ENCODE data around the gene ABCC3.

ABCC3 gene

GRCh38 chr17:50681263-50682200 lies 46.9 kb downstream of the ABCC3 start:
- 79 to 80% methylated on average over 27 of the region's 27 CpGs for WGBS, 2 experiments (ENCODE audit: insufficient coverage in 2 of 2)
- H3K36me3 ChIP-seq (ENCODE audit: control insufficient read depth, insufficient read depth, low read length): no peaks in the 10 kb centered on the region
- no peak overlapping the region for H3K4me3 ChIP-seq (ENCODE audit: extremely low read depth, insufficient read depth, low read length, poor library complexity, severe bottlenecking)
- H3K4me1 ChIP-seq (ENCODE audit: control insufficient read depth, insufficient read depth, low read length, poor library complexity, severe bottlenecking): peaks cover 6% of the 10 kb centered on the region
- no peaks in the 10 kb centered on the region for H3K9me3 ChIP-seq (ENCODE audit: control insufficient read depth, low read length)
- H3K27ac ChIP-seq (ENCODE audit: low read depth, low read length, severe bottlenecking): no peak overlapping the region

- Histone ChIP-seq H3K27ac (ENCODE audit: low read depth, low read length, severe bottlenecking) (no peak overlapping the region), H3K4me3 (ENCODE audit: extremely low read depth, insufficient read depth, low read length, poor library complexity, severe bottlenecking) (no peak overlapping the region), H3K36me3 (ENCODE audit: control insufficient read depth, insufficient read depth, low read length) (no peaks in the 10 kb centered on the region), H3K4me1 (ENCODE audit: control insufficient read depth, insufficient read depth, low read length, poor library complexity, severe bottlenecking) (peaks cover 13% of the 10 kb centered on the region), H3K9me3 (ENCODE audit: control insufficient read depth, low read length) (no peaks in the 10 kb centered on the region)
- WGBS, 2 experiments (ENCODE audit: insufficient coverage in 2 of 2): 100% methylated on average over 1 of the region's 3 CpGs
Observed at GRCh38 chr17:50682441-50682840, 47.8 kb downstream of the ABCC3 start.

DNA sequence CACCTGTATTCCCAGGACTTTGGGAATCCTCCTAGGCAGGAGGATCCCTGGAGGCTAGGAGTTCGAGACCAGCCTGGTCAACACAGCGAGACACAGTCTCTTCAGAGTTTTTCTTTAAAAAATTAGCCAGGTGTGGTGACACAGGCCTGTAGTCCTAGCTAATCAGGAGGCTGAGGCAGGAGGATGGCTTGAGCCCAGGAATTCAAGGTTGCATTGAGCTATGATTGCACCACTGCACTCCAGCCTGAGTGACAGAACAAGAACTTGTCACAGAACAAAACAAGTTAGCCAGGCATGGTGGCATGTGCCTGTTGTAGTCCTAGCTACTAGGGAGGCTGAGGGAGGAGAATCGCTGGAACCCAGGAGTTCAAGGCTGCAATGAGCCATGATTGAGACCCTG lies 48.3 kb downstream of the ABCC3 start:
- H3K9me3 ChIP-seq (ENCODE audit: control insufficient read depth, low read length): no peaks in the 10 kb centered on the region
- peaks cover 15% of the 10 kb centered on the region for H3K4me1 ChIP-seq (ENCODE audit: control insufficient read depth, insufficient read depth, low read length, poor library complexity, severe bottlenecking)
- no peak overlapping the region for H3K4me3 ChIP-seq (ENCODE audit: extremely low read depth, insufficient read depth, low read length, poor library complexity, severe bottlenecking)
- H3K27ac ChIP-seq (ENCODE audit: low read depth, low read length, severe bottlenecking): no peak overlapping the region
- WGBS, 2 experiments (ENCODE audit: insufficient coverage in 2 of 2): 95 to 100% methylated on average over 1 to 3 of the region's 3 CpGs
- no peaks in the 10 kb centered on the region for H3K36me3 ChIP-seq (ENCODE audit: control insufficient read depth, insufficient read depth, low read length)

DNA sequence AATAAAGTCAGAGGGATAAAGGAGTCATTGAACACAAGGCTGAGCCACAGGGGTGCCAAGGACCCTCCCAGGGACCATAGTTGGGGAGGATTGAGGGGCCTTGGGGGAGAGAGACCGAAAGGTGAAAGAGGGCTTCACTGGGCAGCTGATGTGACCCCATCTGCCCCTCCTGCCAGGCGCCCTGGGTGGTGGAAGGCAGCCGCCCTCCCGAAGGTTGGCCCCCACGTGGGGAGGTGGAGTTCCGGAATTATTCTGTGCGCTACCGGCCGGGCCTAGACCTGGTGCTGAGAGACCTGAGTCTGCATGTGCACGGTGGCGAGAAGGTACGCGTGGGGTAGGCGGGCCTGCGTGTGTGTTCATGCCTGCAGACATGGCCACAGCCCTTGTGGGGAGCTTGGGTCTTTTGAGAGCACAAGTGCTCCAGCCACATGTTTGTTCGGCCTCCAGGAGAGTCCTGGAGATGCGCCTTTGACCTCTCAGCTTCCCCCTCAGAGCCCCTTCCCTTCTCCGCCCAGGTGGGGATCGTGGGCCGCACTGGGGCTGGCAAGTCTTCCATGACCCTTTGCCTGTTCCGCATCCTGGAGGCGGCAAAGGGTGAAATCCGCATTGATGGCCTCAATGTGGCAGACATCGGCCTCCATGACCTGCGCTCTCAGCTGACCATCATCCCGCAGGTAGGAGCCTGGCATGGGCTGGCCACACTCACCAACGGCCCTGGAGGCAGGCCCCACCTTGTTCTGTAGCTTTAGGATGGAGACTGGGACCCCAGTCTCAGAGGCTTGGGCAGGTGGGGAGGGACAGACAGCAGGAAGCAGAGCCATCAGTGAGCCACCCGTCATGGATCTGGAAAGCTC lies 49.0 kb downstream of the ABCC3 start:
- 96 to 97% methylated on average over 20 to 26 of the region's 28 CpGs for WGBS, 2 experiments (ENCODE audit: insufficient coverage in 2 of 2)
- Histone ChIP-seq H3K9me3 (ENCODE audit: control insufficient read depth, low read length) (no peaks in the 10 kb centered on the region), H3K4me1 (ENCODE audit: control insufficient read depth, insufficient read depth, low read length, poor library complexity, severe bottlenecking) (peaks cover 15% of the 10 kb centered on the region), H3K27ac (ENCODE audit: low read depth, low read length, severe bottlenecking) (no peak overlapping the region), H3K36me3 (ENCODE audit: control insufficient read depth, insufficient read depth, low read length) (no peaks in the 10 kb centered on the region), H3K4me3 (ENCODE audit: extremely low read depth, insufficient read depth, low read length, poor library complexity, severe bottlenecking) (no peak overlapping the region)

- no peak overlapping the region for H3K27ac ChIP-seq (ENCODE audit: low read depth, low read length, severe bottlenecking)
- 95 to 96% methylated on average over 3 to 4 of the region's 5 CpGs for WGBS, 2 experiments (ENCODE audit: insufficient coverage in 2 of 2)
- no peaks in the 10 kb centered on the region for H3K36me3 ChIP-seq (ENCODE audit: control insufficient read depth, insufficient read depth, low read length)
- no peaks in the 10 kb centered on the region for H3K9me3 ChIP-seq (ENCODE audit: control insufficient read depth, low read length)
- H3K4me1 ChIP-seq (ENCODE audit: control insufficient read depth, insufficient read depth, low read length, poor library complexity, severe bottlenecking): peaks cover 19% of the 10 kb centered on the region
- H3K4me3 ChIP-seq (ENCODE audit: extremely low read depth, insufficient read depth, low read length, poor library complexity, severe bottlenecking): no peak overlapping the region
Observed at GRCh38 chr17:50684288-50684611, 49.6 kb downstream of the ABCC3 start.

GRCh38 chr17:50684612-50685333 lies 50.1 kb downstream of the ABCC3 start:
- peaks cover 24% of the 10 kb centered on the region for H3K4me1 ChIP-seq (ENCODE audit: control insufficient read depth, insufficient read depth, low read length, poor library complexity, severe bottlenecking)
- no peak overlapping the region for H3K4me3 ChIP-seq (ENCODE audit: extremely low read depth, insufficient read depth, low read length, poor library complexity, severe bottlenecking)
- H3K9me3 ChIP-seq (ENCODE audit: control insufficient read depth, low read length): no peaks in the 10 kb centered on the region
- WGBS, 2 experiments (ENCODE audit: insufficient coverage in 2 of 2): 75 to 85% methylated on average over 15 of the region's 15 CpGs
- no peaks in the 10 kb centered on the region for H3K36me3 ChIP-seq (ENCODE audit: control insufficient read depth, insufficient read depth, low read length)
- H3K27ac ChIP-seq (ENCODE audit: low read depth, low read length, severe bottlenecking): no peak overlapping the region

DNA sequence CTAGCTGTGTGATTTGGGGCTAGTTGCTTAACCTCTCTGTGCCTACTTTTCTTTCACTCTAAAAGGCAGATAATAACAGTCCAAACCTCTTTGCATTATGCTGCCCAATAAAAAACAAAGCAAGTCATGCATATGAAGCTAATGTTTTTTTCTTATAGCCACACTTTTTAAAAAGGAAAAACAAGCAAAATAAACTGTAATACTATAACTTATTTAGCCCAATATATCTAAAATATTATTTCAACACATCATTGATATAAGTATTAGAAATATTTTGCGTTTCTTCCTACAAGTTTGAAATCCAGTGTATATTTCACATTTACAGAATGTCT lies 50.6 kb downstream of the ABCC3 start:
- WGBS, 2 experiments (ENCODE audit: insufficient coverage in 2 of 2): no CpG with 5 or more reads among the region's 1 CpG
- Histone ChIP-seq H3K4me1 (ENCODE audit: control insufficient read depth, insufficient read depth, low read length, poor library complexity, severe bottlenecking) (peaks cover 30% of the 10 kb centered on the region), H3K4me3 (ENCODE audit: extremely low read depth, insufficient read depth, low read length, poor library complexity, severe bottlenecking) (no peak overlapping the region), H3K36me3 (ENCODE audit: control insufficient read depth, insufficient read depth, low read length) (no peaks in the 10 kb centered on the region), H3K27ac (ENCODE audit: low read depth, low read length, severe bottlenecking) (no peak overlapping the region), H3K9me3 (ENCODE audit: control insufficient read depth, low read length) (no peaks in the 10 kb centered on the region)

GRCh38 chr17:50685691-50686493 lies 51.2 kb downstream of the ABCC3 start:
- H3K4me3 ChIP-seq (ENCODE audit: extremely low read depth, insufficient read depth, low read length, poor library complexity, severe bottlenecking): no peak overlapping the region
- no peaks in the 10 kb centered on the region for H3K36me3 ChIP-seq (ENCODE audit: control insufficient read depth, insufficient read depth, low read length)
- no peaks in the 10 kb centered on the region for H3K9me3 ChIP-seq (ENCODE audit: control insufficient read depth, low read length)
- H3K27ac ChIP-seq (ENCODE audit: low read depth, low read length, severe bottlenecking): no peak overlapping the region
- peaks cover 36% of the 10 kb centered on the region for H3K4me1 ChIP-seq (ENCODE audit: control insufficient read depth, insufficient read depth, low read length, poor library complexity, severe bottlenecking)
- WGBS, 2 experiments (ENCODE audit: insufficient coverage in 2 of 2): 89 to 92% methylated on average over 17 of the region's 17 CpGs

DNA sequence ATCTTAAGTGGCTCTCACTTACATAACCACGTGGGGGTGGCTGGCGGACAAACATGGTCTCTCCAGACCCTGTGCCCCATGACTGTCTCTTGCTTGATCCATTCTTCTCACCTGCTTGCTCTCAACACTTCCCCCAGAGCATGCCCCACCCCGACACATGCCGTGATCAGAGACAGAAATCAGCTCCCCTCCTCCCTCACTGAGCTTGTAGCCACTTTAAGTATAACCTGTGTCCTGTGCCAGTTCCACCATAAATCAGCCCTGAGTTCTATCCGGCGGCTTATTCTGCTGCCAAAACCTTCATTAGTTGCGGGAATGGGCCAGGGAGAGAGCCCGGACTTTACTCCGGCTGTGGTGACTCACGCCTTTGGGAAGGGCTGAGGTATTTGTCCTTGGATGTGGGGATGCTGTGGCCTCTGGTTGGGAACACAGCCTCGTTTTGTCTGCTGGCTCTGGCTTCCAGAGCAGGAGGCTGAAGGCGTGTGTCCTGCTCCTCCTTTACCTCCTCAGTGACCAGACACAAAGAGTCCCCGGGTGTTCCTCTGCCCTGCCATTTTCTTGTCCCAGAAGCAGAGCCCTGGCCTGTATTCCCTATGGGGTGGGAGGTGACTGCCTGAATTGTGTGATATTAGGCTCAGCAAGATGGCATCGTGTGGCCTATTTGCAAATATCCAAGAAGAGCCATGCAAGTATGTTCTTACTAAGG lies 52.0 kb downstream of the ABCC3 start:
- no peak overlapping the region for H3K27ac ChIP-seq (ENCODE audit: low read depth, low read length, severe bottlenecking)

More for the DNA sequence above, 52.0 kb downstream of the ABCC3 start:
- 66% methylated on average over 7 to 10 of the region's 14 CpGs for WGBS, 2 experiments (ENCODE audit: insufficient coverage in 2 of 2)
- no peaks in the 10 kb centered on the region for H3K9me3 ChIP-seq (ENCODE audit: control insufficient read depth, low read length)
- H3K36me3 ChIP-seq (ENCODE audit: control insufficient read depth, insufficient read depth, low read length): peaks cover 5% of the 10 kb centered on the region
- H3K4me3 ChIP-seq (ENCODE audit: extremely low read depth, insufficient read depth, low read length, poor library complexity, severe bottlenecking): no peak overlapping the region
- H3K4me1 ChIP-seq (ENCODE audit: control insufficient read depth, insufficient read depth, low read length, poor library complexity, severe bottlenecking): peaks cover 37% of the 10 kb centered on the region

All from mesodermal cell (in vitro differentiated cells).